H9 (cell line): Measurements from ENCODE around the gene NT5DC1. TPM values are rescaled to one million over a fixed set of nuclear protein-coding genes. Genes with fewer than 3 reads are reported as not detected.

Experiments
- DNase-seq: peaks from one replicate; pipeline ENCODE4 v3.0.0-alpha.2; 2017
- H2AFZ ChIP-seq: one replicate; pipeline ENCODE4 v1.6.1; 2013; ENCODE audit warnings: mild to moderate bottlenecking, low read length, control low read depth, moderate library complexity
- H2AK5ac ChIP-seq: 2 replicates; pipeline ENCODE4 v1.6.1; 2013; ENCODE audit warnings: low read length, control low read depth, mixed read lengths; ENCODE audit not compliant: insufficient read length
- H2BK120ac ChIP-seq: one replicate; pipeline ENCODE4 v1.6.1; 2013; ENCODE audit warnings: low read depth, mild to moderate bottlenecking, low read length, control low read depth, inconsistent platforms; ENCODE audit not compliant: poor library complexity, severe bottlenecking
- H2BK12ac ChIP-seq: 2 replicates; pipeline ENCODE4 v1.6.1; 2013; ENCODE audit warnings: low read length, control low read depth, mixed read lengths, low read depth; ENCODE audit not compliant: insufficient read length
- H2BK15ac ChIP-seq: 2 replicates; pipeline ENCODE4 v1.6.1; 2013; ENCODE audit warnings: low read depth, low read length, control low read depth
- H2BK20ac ChIP-seq: one replicate; pipeline ENCODE4 v1.6.1; 2013; ENCODE audit warnings: low read depth, mild to moderate bottlenecking, low read length, control low read depth, inconsistent platforms; ENCODE audit not compliant: poor library complexity, severe bottlenecking
- H2BK5ac ChIP-seq: 2 replicates; pipeline ENCODE4 v1.6.1; 2013; ENCODE audit warnings: low read length, control low read depth, mixed read lengths; ENCODE audit not compliant: insufficient read length
- H3K14ac ChIP-seq: 2 replicates; pipeline ENCODE4 v1.6.1; 2013; ENCODE audit warnings: low read length, control low read depth; ENCODE audit not compliant: insufficient read depth
- H3K18ac ChIP-seq: 2 replicates; pipeline ENCODE4 v1.6.1; 2013; ENCODE audit warnings: low read depth, mild to moderate bottlenecking, mixed read lengths, low read length, control low read depth; ENCODE audit not compliant: insufficient read length
- H3K23ac ChIP-seq: 2 replicates; pipeline ENCODE4 v1.6.1; 2013; ENCODE audit warnings: low read length, control low read depth, mixed read lengths, low read depth; ENCODE audit not compliant: insufficient read length
- H3K23me2 ChIP-seq: 2 replicates; pipeline ENCODE4 v1.6.1; 2013; ENCODE audit warnings: low read depth, mild to moderate bottlenecking, mixed read lengths, low read length, control low read depth; ENCODE audit not compliant: insufficient read length, poor library complexity, severe bottlenecking
- H3K27ac ChIP-seq: 2 replicates; pipeline ENCODE4 v1.5.1; 2013; ENCODE audit warnings: low read length, control low read depth, mixed read lengths, low read depth; ENCODE audit not compliant: insufficient read length
- H3K27me3 ChIP-seq: 2 replicates; pipeline ENCODE4 v1.6.1; 2013; ENCODE audit warnings: low read length, control low read depth, inconsistent platforms; ENCODE audit not compliant: insufficient read depth
- H3K4ac ChIP-seq: 2 replicates; pipeline ENCODE4 v1.6.1; 2013; ENCODE audit warnings: low read depth, mild to moderate bottlenecking, control low read depth, inconsistent platforms, low read length, moderate library complexity
- H3K4me1 ChIP-seq: 2 replicates; pipeline ENCODE4 v1.6.1; 2013; ENCODE audit warnings: low read length, control low read depth, inconsistent platforms; ENCODE audit not compliant: insufficient read depth
- H3K4me2 ChIP-seq: 2 replicates; pipeline ENCODE4 v1.6.1; 2013; ENCODE audit warnings: low read length, control low read depth, mixed read lengths; ENCODE audit not compliant: insufficient read length, insufficient read depth
- H3K56ac ChIP-seq: 2 replicates; pipeline ENCODE4 v1.6.1; 2013; ENCODE audit warnings: low read depth, mild to moderate bottlenecking, mixed read lengths, low read length, control low read depth; ENCODE audit not compliant: insufficient read length
- H3K79me1 ChIP-seq: 2 replicates; pipeline ENCODE4 v1.6.1; 2013; ENCODE audit warnings: low read depth, mild to moderate bottlenecking, moderate library complexity, low read length, control low read depth, inconsistent platforms; ENCODE audit not compliant: insufficient read depth, poor library complexity, severe bottlenecking
- H3K79me2 ChIP-seq: 2 replicates; pipeline ENCODE4 v1.6.1; 2013; ENCODE audit warnings: low read length, control low read depth, inconsistent platforms; ENCODE audit not compliant: insufficient read depth
- H3K9ac ChIP-seq: 2 replicates; pipeline ENCODE4 v1.6.1; 2013; ENCODE audit warnings: low read length, control low read depth, mixed read lengths; ENCODE audit not compliant: insufficient read length; ENCODE audit errors: extremely low read depth
- H3K9me3 ChIP-seq: one replicate; pipeline ENCODE4 v1.6.1; 2013; ENCODE audit warnings: low read depth, low read length, inconsistent platforms; ENCODE audit not compliant: control insufficient read depth
- H3T11ph ChIP-seq: one replicate; pipeline ENCODE4 v1.6.1; 2013; ENCODE audit warnings: mild to moderate bottlenecking, low read length, control low read depth, inconsistent platforms
- H4K20me1 ChIP-seq: one replicate; pipeline ENCODE4 v1.6.1; 2013; ENCODE audit not compliant: control insufficient read depth, insufficient read length, insufficient read depth
- H4K5ac ChIP-seq: 2 replicates; pipeline ENCODE4 v1.6.1; 2013; ENCODE audit warnings: low read depth, mild to moderate bottlenecking, mixed read lengths, low read length, control low read depth; ENCODE audit not compliant: insufficient read length
- H4K8ac ChIP-seq: replicated peaks from 2 replicates; pipeline ENCODE4 v1.6.1; 2013; ENCODE audit warnings: low read length, control low read depth, mixed read lengths, low read depth; ENCODE audit not compliant: insufficient read length
- H4K91ac ChIP-seq: 2 replicates; pipeline ENCODE4 v1.6.1; 2013; ENCODE audit warnings: low read depth, mild to moderate bottlenecking, moderate library complexity, mixed read lengths, low read length, control low read depth; ENCODE audit not compliant: insufficient read length
- H3K27ac Mint-ChIP-seq, 3 experiments: 2 replicates in 2 of 3; 3 replicates in 1 of 3; pipeline ENCODE4 v1.8.0; 2020 to 2021; ENCODE audit warnings: mixed read lengths in 3 of 3, mild to moderate bottlenecking in 1 of 3, moderate library complexity in 1 of 3
- H3K27me3 Mint-ChIP-seq: 2 replicates; pipeline ENCODE4 v1.8.0; 2021; ENCODE audit warnings: low read depth, mild to moderate bottlenecking, moderate library complexity, mixed read lengths
- H3K36me3 Mint-ChIP-seq, 3 experiments: 2 replicates in 2 of 3; 3 replicates in 1 of 3; pipeline ENCODE4 v1.8.0; 2020 to 2021; ENCODE audit warnings: low read depth in 3 of 3, mixed read lengths in 3 of 3; ENCODE audit not compliant: insufficient read depth in 1 of 3
- H3K4me1 Mint-ChIP-seq, 2 experiments: 2 replicates each; pipeline ENCODE4 v1.8.0; 2020; ENCODE audit warnings: mixed read lengths in 2 of 2
- H3K4me3 Mint-ChIP-seq, 2 experiments: 2 replicates in 1 of 2; 3 replicates in 1 of 2; pipeline ENCODE4 v1.8.0; 2020 to 2021; ENCODE audit warnings: mild to moderate bottlenecking in 2 of 2, mixed read lengths in 2 of 2, moderate library complexity in 1 of 2
- H3K9me3 Mint-ChIP-seq, 2 experiments: 2 replicates in 1 of 2; 3 replicates in 1 of 2; pipeline ENCODE4 v1.8.0; 2020; ENCODE audit warnings: mild to moderate bottlenecking in 2 of 2, mixed read lengths in 2 of 2, moderate library complexity in 1 of 2
- total RNA-seq: library from RNA; stranded (reverse); gene quantifications from 2 replicates; pipeline ENCODE4 v1.2.1, GENCODE V29; 2021
- TF ChIP-seq, protein P1 (sequence below): fragments of 200-600 bp; sonication (generic); conservative IDR thresholded peaks from 3 replicates; pipeline ENCODE4 v1.8.0; 2021; ENCODE audit warnings: antibody characterized with exemption, mild to moderate bottlenecking

Gene NT5DC1
- total RNA-seq, 1 experiment from 2014 or later = 64.9 TPM

GRCh38 chr6:116247285-116247684 is 146.6 kb downstream of the NT5DC1 start:
- Mint-ChIP-seq H3K9me3 (no peaks in the 10 kb centered on the region), H3K27ac (no peak overlapping the region), H3K36me3 (peaks cover 2 to 10% (median 6%) of the 10 kb centered on the region in 3 experiments; a peak in 4 of 7 replicates), H3K4me1 (peaks cover 24 to 25% of the 10 kb centered on the region in 2 experiments), H3K4me3 (no peak overlapping the region), H3K27me3 (no peaks in the 10 kb centered on the region)
- DNase-seq = no peak
- Histone ChIP-seq H2BK5ac (no peak overlapping the region), H3K56ac (no peak overlapping the region), H3K4me2 (no peak overlapping the region), H3K14ac (no peak overlapping the region), H2BK15ac (no peak overlapping the region), H3K23me2 (peaks cover 3% of the 10 kb centered on the region), H3K23ac (no peak overlapping the region), H2AFZ (no peak overlapping the region), H4K8ac (no peak overlapping the region), H3K9me3 (no peaks in the 10 kb centered on the region), H3T11ph (no peak overlapping the region), H2AK5ac (no peak overlapping the region), H2BK12ac (no peak overlapping the region), H3K79me1 (no peaks in the 10 kb centered on the region), H3K9ac (no peak overlapping the region), H4K91ac (no peak overlapping the region), H3K4ac (no peak overlapping the region), H3K27ac (no peak overlapping the region), H3K79me2 (peaks cover 3% of the 10 kb centered on the region; the same call in 1 of the 2 replicates), H4K20me1 (no peaks in the 10 kb centered on the region), H2BK120ac (no peak overlapping the region), H2BK20ac (no peak overlapping the region), H3K4me1 (peaks cover 10% of the 10 kb centered on the region; the same call in 1 of the 2 replicates), H4K5ac (no peak overlapping the region), H3K18ac (no peak overlapping the region), H3K27me3 (no peaks in the 10 kb centered on the region)
- TF ChIP-seq, protein P1, sequence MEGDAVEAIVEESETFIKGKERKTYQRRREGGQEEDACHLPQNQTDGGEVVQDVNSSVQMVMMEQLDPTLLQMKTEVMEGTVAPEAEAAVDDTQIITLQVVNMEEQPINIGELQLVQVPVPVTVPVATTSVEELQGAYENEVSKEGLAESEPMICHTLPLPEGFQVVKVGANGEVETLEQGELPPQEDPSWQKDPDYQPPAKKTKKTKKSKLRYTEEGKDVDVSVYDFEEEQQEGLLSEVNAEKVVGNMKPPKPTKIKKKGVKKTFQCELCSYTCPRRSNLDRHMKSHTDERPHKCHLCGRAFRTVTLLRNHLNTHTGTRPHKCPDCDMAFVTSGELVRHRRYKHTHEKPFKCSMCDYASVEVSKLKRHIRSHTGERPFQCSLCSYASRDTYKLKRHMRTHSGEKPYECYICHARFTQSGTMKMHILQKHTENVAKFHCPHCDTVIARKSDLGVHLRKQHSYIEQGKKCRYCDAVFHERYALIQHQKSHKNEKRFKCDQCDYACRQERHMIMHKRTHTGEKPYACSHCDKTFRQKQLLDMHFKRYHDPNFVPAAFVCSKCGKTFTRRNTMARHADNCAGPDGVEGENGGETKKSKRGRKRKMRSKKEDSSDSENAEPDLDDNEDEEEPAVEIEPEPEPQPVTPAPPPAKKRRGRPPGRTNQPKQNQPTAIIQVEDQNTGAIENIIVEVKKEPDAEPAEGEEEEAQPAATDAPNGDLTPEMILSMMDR = no peak
